CD4-positive, alpha-beta T cell treated with Interleukin-10 for 1 hour (primary cell): ENCODE data around the gene PCBP2.
A peak's percentile ranks its signal among the peaks of the same experiment; 100 is the strongest.

Source experiments
- DNase-seq: peaks from one replicate; pipeline ENCODE4 v3.0.0-alpha.2; 2020

Gene PCBP2

DNA sequence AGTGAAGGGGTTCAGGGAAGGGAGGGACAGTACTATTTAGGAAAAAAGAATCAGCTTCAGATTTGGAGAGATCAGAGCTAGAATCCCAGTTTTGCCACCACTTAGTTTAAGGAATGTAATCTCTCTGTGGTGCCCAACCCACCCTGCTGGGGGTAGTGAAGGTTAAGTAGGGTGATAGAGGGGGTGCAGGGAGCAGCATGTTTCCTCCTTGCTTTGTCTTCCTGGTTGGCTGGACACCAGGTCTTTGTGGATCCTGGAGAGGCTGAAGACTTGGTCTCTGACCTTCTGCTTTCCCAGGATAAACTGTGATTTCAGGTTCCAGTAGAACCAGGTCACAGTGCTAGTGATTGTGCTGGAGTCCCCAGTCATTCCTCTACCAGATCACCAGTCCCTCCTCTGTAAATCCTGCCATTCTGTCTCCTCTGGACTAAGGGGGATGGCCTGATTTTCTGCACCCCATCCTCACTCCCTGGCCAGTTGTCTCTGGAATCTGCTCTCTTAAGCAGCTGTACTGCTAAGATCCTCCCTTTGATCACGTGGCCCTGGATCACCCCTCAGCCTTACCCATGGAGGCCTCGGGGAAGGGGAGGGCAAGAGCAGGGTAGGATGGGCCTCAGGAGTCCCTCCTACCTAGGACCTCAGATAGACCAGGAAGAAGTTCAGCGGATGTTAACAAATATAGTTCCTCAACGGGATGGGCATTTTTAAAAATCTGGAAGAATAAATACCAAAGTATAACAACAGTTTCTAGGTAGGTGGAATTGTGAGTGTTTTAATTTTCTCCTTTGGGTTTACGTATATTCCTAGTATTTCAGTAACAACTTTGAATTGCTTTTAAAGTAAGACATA lies 44.2 kb downstream of the PCBP2 start:
- no peak for DNase-seq

DNA sequence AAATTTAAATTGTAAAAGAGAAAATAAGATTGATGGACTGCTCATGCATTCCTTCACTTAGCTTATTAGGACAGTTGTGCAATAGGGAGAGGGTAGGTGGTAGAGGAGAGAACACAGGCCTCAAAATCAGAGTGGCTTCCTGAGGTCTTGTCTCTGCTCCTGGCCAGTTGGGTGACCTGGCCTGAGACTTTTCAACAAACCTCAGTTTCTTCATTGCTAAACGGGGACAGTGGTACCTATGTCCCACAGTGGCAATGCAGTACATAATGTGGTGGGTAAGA lies 44.8 kb downstream of the PCBP2 start:
- no peak for DNase-seq

DNA sequence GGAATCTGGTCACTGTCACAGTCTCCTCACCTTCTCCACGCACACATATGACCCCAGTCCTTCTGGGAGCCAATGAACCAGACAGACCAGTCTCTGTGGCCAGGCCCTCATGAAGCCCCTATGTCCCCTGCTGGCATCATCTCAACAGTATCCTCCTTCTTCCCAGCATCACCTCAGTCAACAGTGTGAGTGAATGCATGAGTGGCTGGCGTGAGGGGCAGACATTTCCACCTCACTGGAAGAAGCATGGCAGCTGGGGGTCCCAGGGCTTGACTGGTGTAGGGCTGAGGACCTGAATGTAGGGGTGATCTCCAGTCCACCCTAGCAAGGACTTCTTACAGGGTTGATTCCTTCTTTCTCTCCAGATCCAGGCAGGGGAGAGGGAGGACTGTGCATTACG lies 45.6 kb downstream of the PCBP2 start:
- no peak for DNase-seq

DNA sequence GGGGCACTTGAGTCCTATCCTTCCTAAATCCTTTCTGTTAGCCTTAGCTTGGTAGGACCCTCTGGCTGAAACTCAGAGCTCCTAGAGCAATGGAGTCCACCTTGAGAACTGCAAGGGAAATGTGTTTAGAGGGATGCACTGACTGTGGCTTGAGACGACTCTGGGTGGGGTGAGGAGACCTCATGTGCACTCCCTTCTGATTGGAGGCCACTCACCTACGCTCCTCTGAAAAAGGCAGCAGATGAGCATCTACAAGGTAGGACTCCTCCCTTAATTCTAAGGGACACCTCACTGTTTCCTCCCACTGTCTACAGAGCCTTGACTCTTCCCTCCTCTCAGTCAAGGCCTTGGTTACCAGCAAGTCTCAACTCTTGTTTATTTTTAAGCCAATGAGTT lies 46.3 kb downstream of the PCBP2 start:
- no peak for DNase-seq

DNA sequence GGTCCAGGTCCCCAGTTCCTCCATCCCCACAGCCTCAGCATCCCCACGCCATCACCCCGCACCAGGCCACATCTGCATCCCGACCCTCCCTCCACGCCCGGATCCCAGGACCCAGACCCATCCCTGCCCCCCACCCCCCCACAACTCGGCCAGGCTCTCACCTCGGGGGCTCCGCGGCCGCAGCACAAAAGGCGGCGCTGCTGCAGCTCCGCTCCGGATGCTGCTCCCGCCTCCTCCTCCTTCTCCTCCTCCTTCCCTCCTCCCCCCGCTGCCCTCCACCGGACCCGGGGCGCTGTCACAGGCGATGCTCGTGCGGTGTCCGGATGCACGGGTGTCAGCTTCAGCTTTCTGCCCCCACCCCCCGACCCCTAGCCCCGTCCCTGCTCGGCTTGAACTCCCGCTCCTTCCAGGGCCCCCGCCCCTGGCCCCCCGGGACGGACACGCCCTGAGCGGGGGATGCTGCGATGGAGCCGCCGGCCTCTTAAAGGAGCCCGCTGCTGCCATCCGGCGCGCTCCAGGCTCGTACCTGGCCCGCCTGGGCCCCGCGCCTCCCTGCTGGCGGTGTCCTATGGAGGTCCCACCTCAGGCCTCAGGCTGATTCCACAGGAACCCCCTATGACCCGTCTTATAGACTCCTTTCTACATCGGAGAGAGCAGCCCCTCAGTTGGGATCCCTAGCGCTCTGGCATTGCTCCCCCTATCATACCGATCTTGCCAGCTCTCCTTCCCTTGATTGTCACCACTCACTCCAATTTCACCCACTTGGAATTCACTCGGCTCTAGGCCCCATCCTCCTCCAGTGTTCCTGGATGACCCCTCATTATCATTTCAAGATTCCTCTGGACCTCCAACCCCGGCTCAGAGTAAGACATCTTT lies 47.6 kb downstream of the PCBP2 start, which contains the start of gene MAP3K12:
TSS of gene MAP3K12 (minus strand) at position 193 of the 876 bp plus-strand sequence. CDS start 12,067 bp downstream, outside the sequence.
- DNase-seq, result peak; percentile 67

DNA sequence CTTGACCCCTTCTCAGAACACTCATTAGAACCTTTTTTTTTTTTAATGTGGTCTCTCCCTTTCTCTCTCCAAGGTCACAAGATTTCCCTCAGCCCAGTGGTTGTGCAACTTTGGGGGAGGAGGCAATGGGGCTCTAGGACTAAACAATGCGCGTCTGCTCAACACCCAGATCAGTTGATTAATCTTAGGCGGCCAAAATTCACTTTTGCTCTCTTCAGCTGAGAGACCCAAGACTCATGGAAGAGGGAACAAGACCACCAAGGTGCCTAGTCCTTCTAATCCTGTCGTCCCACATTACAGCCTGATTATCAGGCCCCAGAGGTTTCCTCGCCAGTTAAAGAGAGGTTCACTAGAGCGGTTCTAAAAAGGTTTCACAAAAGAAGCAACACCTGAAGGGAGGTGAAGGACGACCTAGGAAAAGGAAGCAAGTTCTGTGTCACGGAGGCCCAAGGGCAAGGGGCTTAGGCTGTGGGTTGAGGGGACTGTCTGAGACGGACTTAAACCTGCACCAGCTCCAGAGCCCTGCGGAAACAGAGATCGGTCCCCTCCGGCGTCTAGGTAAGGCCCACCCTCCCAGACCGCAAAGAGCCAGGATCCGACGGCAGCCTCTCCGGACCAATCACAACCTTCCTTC lies 48.4 kb downstream of the PCBP2 start:
- peak; percentile 44 for DNase-seq

DNA sequence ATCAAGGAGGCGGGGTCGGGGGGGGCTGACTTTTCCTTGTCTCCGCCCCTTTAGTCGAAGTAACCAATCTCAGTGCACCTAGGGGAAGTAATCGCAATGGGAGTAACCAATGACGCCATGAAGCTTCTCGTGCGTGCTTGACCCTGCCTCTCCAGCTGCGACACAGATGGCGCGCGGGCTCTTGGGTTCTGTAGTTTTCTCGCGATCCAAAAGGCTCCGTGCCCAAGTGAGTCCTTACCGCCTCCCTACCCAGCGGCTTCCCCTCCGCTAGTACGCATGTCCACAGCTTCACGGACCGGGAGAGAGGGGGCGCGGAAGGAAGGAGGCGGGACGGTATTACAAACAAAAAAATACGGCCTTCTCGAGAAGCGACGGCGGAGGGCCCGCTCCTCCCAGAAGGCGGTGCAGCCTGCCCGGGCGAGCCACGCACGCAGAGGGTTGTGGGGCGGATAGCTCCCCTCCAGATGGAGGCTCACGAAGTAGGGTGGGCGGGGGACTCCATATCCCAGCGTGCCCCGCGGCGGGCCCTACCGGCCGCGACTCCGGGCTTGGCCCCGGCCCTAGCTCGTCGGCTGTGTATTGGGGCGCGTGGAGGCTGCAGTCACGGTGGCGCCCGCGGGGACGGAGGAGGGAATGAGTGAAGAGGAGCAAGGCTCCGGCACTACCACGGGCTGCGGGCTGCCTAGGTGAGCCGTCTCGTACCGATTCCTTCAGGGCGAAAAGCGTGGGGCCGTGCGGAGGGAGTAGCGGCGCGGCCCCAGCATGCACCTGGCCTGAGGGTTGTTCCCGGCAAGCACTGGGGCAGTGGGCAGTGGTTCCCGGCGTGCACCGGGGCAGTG lies 49.1 kb downstream of the PCBP2 start, which contains the start of gene TARBP2:
TSS of gene TARBP2 (plus strand) at position 508 of the 839 bp plus-strand sequence. CDS start at position 634, 126 bp downstream.
- DNase-seq, result peak; percentile 100

DNA sequence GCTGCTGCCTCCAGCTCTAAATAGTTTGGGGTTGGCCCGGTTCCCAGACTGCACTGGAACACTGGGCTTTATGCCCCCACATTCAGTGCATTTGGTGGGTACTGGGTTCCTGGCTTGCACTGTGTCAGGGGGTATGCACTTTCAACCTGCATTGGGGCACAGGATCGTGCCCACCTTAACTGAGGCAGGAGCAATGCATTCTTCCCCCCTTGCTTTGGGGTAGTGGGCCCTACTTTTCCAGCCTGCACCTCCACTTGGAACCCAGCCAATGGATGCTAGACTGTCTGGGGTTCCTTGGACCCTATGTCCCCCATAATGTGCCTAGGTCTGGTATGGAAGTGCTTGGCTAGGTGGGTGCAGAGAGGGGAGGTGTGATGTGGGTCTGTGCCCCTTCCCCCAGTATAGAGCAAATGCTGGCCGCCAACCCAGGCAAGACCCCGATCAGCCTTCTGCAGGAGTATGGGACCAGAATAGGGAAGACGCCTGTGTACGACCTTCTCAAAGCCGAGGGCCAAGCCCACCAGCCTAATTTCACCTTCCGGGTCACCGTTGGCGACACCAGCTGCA lies 49.8 kb downstream of the PCBP2 start:
- DNase-seq, result no peak

DNA sequence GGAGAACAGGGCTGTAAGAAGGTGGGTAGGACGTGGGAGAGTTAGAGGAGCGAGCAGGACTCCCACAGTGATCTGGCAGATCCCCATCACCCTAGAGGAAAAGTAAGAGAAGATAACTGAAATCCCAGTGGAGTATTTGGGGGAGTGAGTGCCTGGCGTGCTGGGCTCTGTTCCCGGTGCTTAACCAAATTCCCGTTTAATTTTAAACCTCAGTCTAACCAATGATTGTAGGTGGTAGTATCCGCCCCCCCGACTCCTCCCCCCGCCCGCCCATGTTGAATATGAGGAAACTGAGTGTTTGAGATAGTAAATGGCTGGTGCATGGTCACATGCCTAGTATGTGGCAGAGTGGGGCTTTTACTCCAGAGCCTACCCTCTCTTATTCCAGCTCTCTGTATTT lies 50.4 kb downstream of the PCBP2 start:
- DNase-seq, result no peak

DNA sequence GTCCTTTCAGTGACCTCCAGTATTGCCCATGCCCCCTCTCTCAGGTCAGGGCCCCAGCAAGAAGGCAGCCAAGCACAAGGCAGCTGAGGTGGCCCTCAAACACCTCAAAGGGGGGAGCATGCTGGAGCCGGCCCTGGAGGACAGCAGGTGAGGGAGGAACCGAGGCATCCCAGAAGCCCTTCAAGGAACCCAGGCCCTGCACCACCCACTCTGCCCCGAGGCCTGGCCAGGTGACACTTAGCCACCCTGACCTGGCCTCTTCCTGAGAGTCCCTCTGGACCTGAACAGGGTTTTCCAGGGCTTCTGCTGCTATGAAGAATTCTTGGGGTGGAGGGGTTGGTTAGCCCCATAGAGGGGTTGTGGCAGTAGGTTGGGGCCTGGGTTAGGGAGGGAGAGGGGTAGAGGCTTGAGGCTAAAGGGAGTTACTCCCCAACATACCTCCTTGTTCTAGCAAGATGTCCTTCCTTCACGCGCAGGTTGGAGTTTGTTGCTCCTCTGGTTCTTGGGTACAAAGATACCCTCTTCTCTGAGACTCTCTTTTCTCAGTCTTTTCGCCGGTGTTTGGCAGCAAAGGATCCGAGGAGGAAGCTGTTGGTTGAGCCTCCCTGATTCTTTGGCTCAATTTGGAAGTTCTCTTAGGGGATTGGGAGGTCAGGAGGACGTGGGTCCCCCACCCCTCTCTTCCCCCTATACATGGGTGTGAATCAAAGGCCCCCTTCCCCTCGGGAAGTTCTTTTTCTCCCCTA lies 51.3 kb downstream of the PCBP2 start:
- DNase-seq, result no peak

DNA sequence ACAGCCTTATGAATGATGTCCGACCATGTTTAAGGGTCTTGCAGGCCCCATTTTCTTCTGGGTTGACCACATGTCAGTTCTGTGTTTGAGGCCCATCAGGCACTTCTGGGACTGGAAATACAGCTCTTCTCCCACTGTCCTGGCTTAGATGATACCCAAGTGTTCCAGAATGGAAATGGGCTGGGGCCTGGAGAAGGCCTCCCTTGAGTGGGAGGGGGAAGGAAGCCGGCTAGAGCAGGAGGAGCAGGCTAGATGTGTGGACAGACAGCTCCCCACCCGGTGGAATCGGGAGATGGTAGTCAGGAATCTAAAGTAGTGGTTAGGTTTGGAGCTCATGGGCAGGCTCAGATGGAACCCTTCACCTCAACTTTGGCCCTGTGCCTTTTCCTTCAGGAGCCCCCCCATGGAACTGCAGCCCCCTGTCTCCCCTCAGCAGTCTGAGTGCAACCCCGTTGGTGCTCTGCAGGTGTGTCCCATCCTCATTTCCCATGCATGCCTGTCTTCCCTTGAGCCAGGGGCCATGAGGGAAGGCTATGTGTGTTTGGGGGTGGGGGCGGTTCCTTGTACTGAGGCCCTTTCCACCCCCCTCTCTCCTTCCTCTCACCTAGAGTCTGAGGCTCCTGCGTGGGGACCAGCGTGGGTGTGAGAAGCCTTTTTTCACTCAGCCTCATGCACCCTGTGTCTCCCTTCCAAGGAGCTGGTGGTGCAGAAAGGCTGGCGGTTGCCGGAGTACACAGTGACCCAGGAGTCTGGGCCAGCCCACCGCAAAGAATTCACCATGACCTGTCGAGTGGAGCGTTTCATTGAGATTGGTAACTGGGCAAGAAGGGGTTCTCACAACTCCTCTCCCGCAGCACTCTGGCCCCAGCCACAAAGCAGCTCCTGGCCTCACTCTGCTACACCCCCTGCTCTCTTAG lies 52.4 kb downstream of the PCBP2 start:
- no peak for DNase-seq

DNA sequence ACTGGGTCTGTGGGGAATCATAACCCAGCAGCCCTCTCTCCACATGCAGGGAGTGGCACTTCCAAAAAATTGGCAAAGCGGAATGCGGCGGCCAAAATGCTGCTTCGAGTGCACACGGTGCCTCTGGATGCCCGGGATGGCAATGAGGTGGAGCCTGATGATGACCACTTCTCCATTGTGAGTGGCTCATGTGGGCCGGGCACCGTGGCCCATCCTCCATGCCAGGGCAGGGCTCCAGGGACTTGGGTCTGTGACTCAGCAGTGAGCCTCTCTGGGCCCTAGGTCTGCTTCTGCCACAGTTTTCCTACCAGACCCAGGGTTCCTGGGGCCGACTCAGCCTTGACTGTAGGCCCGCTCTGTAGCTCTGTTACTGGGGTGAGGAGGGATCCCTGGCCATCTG lies 53.2 kb downstream of the PCBP2 start:
- DNase-seq, result no peak

DNA sequence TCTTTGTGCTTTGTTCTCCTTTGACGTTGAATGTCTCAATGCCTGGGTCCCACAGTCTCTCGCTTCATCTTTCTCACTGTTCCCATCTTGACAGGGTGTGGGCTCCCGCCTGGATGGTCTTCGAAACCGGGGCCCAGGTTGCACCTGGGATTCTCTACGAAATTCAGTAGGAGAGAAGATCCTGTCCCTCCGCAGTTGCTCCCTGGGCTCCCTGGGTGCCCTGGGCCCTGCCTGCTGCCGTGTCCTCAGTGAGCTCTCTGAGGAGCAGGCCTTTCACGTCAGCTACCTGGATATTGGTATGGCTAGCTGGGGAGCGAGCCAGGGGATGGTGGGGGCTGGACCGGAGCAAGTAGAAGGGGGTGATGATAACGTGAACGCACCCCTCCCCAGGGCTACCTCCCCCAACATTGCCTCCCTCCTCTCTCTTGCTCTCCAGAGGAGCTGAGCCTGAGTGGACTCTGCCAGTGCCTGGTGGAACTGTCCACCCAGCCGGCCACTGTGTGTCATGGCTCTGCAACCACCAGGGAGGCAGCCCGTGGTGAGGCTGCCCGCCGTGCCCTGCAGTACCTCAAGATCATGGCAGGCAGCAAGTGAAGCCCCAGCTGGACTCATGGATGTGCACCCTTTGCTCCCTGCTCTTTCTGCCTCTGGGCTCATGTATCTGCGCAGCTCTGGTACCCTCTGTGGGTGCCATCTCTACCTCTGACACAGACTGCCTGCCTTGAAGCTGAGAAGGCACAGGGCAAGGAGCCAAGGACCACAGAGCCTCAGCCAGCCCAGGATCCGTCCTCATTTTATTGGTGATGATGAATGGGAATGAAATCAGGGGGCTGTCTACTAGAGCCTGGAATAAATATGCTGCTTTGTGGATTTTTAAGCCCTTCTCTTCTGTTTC lies 53.9 kb downstream of the PCBP2 start:
- no peak for DNase-seq

DNA sequence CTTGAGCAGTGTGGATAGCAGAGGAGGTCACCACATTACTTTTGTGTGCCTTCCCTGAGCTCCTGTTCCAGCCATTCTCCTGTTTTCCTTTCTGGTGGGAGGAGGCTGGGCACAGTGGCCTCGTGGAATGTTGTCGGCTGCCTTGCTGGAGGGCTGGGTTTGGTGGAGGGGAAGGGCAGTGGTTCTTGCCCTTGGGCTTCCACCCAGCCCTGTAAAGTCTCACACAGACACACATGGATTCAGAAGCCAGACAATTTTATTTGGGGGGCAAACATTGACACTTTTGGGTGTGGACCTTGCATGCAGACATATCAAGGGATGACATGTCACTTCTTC lies 54.5 kb downstream of the PCBP2 start:
- DNase-seq, result no peak

DNA sequence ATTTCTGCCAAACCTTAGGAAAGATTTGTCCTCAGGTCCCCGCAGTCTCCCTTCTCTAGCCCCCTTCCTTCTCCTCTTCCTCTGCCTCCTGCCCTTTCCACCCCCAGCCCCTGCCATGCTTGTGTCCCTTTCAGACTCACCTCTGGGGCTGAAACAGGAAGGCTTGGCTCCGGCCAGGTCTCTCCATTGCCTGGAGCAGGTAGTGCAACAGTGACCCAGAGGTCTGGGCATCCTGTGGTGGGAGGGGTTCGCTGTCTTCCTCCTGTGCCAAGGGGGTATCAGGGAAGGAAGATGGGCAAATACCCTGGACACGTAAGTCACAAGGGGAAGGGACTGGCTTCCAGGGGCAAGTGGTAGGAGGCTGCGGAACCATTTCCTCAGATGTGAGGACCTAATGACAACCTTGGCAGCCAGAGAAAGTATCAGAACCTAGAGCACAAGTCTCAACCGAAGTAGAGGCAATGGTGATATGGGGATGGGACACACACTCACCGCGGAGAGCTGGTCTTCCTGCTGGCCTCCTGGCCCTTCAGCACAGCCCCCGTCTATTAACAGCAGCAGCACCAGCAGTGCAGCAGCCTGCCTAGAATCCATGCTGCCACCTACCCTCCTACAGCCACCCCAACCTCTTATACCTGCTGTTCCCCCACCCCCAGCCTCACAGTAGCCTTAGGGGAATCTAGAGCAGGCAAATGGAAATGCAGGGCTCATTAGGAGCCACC lies 55.1 kb downstream of the PCBP2 start, which contains the start of gene NPFF:
TSS of gene NPFF (minus strand) at position 604 of the 722 bp plus-strand sequence. CDS start at position 594, 10 bp downstream.
- DNase-seq, result no peak

DNA sequence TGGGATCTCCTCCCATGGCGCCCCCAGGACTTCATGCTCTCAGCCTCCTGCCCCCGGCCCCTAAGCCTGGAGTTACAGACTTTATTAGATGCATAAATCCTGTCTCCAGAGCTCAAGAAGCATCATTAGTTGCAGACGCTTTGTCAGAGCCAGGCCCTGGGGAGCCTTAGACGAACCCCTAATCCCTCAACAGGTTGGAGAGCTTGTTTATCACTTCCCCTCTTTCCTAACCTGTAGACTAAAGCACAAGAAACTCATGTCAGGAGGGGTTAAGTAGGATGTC lies 55.6 kb downstream of the PCBP2 start:
- no peak for DNase-seq

DNA sequence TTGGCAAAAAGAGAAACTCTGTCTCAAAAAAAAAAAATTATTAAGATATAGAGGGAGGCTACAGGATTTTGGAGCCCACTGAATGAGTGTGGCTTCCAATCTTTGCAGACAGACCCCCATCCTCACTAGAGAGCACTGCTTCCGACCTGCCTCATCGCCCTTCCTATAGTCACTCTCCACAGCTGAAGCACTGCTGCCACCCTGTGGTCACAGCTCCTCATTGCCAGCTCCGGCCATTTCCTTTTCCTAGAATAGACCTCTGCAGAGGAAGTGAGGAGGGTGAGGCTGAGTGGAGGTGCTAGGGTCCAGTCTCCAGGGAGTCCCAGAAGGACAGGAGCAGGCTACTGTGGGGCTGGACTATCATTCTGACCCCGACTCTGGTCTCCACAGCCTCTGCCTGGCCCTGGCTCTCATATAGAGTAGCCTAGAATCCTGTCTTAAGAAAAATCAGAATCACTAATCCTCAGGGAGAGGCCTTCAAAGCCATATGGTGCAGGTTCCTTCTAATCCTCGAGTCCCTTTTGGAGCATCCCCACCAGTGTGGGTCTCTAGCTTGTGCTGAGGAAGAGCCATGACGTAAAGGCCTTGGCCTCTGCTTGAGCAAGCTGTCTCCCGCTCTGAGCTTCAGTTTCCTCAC lies 56.8 kb downstream of the PCBP2 start:
- peak; percentile 87 for DNase-seq

DNA sequence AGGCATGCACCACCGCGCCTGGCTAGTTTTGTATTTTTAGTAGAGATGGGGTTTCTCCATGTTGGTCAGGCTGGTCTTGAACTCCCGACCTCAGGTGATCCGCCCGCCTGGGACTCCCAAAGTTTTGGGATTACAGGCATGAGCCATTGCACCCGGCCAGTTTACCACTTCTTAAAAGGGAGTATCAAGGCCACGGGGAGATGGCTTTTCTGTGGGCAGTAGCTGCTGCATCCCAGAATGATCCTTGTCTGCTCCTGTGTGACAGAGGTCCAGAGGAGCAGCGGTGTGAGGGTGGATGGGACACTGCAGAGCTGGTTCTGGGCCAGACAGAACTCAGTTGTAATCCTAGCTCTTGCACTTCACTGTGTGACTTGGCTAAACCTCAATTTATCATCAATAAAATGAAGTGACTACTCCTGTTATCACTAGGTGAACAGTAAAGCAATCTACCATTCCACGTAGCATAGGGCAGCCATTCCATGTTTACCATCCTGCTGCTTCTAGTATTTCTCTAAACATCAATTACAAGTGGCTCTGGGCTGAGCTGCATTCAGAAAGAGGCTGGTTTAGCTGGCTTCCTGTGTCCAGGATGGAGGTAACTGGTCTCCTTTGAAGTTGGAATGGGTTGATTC lies 58.4 kb downstream of the PCBP2 start:
- no peak for DNase-seq
